Hepatocyte (in vitro differentiated cells): ENCODE measurements around the gene MINDY3.

Experiments
- EZH2 ChIP-seq: fragments of 200-600 bp; sonication (generic); IDR thresholded peaks from 2 replicates; pipeline ENCODE4 v1.6.1; 2016; ENCODE audit warnings: antibody characterized with exemption, mild to moderate bottlenecking, borderline replicate concordance
- TF ChIP-seq, protein P1 (sequence below): fragments of 200-600 bp; sonication (generic); IDR thresholded peaks from 2 replicates; pipeline ENCODE4 v1.5.1; 2016; ENCODE audit warnings: antibody characterized with exemption, mild to moderate bottlenecking; ENCODE audit not compliant: poor library complexity

DNA sequence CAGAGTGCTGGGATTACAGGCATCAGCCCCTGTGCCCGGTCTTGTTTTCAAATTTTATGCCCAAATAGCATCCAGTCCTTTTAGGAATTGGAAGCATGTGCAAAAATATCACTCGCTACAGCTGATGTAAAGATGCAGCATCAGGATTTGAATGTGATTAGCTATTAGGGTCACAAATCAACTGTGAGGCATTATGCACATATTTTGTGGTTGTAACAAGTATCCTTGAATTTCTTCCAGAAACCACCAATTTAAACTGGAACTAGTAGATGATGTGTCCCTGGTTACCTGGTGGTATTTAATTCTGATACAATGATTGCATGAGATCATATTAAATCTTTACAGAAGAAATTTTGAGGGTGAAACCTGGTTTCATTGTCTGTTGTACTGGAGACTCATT is 99.6 kb downstream of the MINDY3 start:
- TF ChIP-seq, protein P1, sequence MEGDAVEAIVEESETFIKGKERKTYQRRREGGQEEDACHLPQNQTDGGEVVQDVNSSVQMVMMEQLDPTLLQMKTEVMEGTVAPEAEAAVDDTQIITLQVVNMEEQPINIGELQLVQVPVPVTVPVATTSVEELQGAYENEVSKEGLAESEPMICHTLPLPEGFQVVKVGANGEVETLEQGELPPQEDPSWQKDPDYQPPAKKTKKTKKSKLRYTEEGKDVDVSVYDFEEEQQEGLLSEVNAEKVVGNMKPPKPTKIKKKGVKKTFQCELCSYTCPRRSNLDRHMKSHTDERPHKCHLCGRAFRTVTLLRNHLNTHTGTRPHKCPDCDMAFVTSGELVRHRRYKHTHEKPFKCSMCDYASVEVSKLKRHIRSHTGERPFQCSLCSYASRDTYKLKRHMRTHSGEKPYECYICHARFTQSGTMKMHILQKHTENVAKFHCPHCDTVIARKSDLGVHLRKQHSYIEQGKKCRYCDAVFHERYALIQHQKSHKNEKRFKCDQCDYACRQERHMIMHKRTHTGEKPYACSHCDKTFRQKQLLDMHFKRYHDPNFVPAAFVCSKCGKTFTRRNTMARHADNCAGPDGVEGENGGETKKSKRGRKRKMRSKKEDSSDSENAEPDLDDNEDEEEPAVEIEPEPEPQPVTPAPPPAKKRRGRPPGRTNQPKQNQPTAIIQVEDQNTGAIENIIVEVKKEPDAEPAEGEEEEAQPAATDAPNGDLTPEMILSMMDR, result no peak
- no peak for TF ChIP-seq EZH2
